SK-N-SH treated with all-trans-retinoic acid at 6 μM for 48 hours (cell line): Measurements from ENCODE around the gene CALU.
A peak's percentile ranks its signal among the peaks of the same experiment; 100 is the strongest.

Experiments used
- ATAC-seq: fragments of 200-7000 bp; cut with Tn5 transposase; 3 replicates; pipeline ENCODE4 v1.9.1; 2020; ENCODE audit warnings: mild to moderate bottlenecking, moderate library complexity
- ARNTL ChIP-seq: fragments of 450-650 bp; formaldehyde crosslinking; IDR thresholded peaks from 2 replicates; pipeline ENCODE4 v1.5.0; 2020; ENCODE audit warnings: low read depth, mild to moderate bottlenecking, moderate library complexity, borderline replicate concordance
- BACH2 ChIP-seq: fragments of 250-450 bp; sonication (Bioruptor Pico); IDR thresholded peaks from 2 replicates; pipeline ENCODE4 v1.9.0; 2021; ENCODE audit warnings: mild to moderate bottlenecking, borderline replicate concordance
- CSDC2 ChIP-seq: fragments of 250-450 bp; sonication (Bioruptor Pico); IDR thresholded peaks from 2 replicates; pipeline ENCODE4 v1.5.0; 2020; ENCODE audit warnings: mild to moderate bottlenecking, moderate library complexity
- CSRNP3 ChIP-seq: fragments of 250-450 bp; sonication (Bioruptor Pico); IDR thresholded peaks from 2 replicates; pipeline ENCODE4 v1.5.1; 2021; ENCODE audit warnings: mild to moderate bottlenecking, moderate library complexity
- ESRRG ChIP-seq: fragments of 250-450 bp; sonication (Bioruptor Pico); IDR thresholded peaks from 2 replicates; pipeline ENCODE4 v1.6.1; 2021; ENCODE audit warnings: mild to moderate bottlenecking
- GLIS3 ChIP-seq: fragments of 250-450 bp; sonication (Bioruptor Pico); IDR thresholded peaks from 2 replicates; pipeline ENCODE4 v1.5.0; 2020; ENCODE audit warnings: mild to moderate bottlenecking, moderate library complexity
- ISL1 ChIP-seq: fragments of 250-450 bp; sonication (Bioruptor Pico); IDR thresholded peaks from 2 replicates; pipeline ENCODE4 v2.1.2; 2022; ENCODE audit warnings: mild to moderate bottlenecking, moderate library complexity
- PATZ1 ChIP-seq: fragments of 250-450 bp; sonication (Bioruptor Pico); IDR thresholded peaks from 2 replicates; pipeline ENCODE4 v1.8.0; 2020; ENCODE audit warnings: mild to moderate bottlenecking, moderate library complexity, borderline replicate concordance
- POU6F1 ChIP-seq: fragments of 250-450 bp; sonication (Bioruptor Pico); IDR thresholded peaks from 2 replicates; pipeline ENCODE4 v1.8.0; 2021; ENCODE audit warnings: low read depth, mild to moderate bottlenecking, moderate library complexity, borderline replicate concordance
- SNAI2 ChIP-seq: fragments of 250-450 bp; sonication (Bioruptor Pico); IDR thresholded peaks from 2 replicates; pipeline ENCODE4 v1.5.0; 2020; ENCODE audit warnings: mild to moderate bottlenecking, moderate library complexity
- TCF4 ChIP-seq: fragments of 250-450 bp; sonication (Bioruptor Pico); IDR thresholded peaks from 2 replicates; pipeline ENCODE4 v1.8.0; 2021; ENCODE audit warnings: mild to moderate bottlenecking, moderate library complexity, borderline replicate concordance
- TOX ChIP-seq: fragments of 250-450 bp; sonication (Bioruptor Pico); IDR thresholded peaks from 2 replicates; pipeline ENCODE4 v1.8.0; 2021; ENCODE audit warnings: mild to moderate bottlenecking, moderate library complexity, borderline replicate concordance
- ZC3H10 ChIP-seq: fragments of 250-450 bp; sonication (Bioruptor Pico); IDR thresholded peaks from 2 replicates; pipeline ENCODE4 v1.5.1; 2021; ENCODE audit warnings: mild to moderate bottlenecking, moderate library complexity
- ZFP3 ChIP-seq: fragments of 250-450 bp; sonication (Bioruptor Pico); IDR thresholded peaks from 2 replicates; pipeline ENCODE4 v1.5.0; 2020; ENCODE audit warnings: mild to moderate bottlenecking, moderate library complexity
- ZFP30 ChIP-seq: fragments of 450-650 bp; formaldehyde crosslinking; IDR thresholded peaks from 2 replicates; pipeline ENCODE4 v1.5.0; 2022; ENCODE audit warnings: mild to moderate bottlenecking, moderate library complexity
- ZNF565 ChIP-seq: fragments of 450-650 bp; formaldehyde crosslinking; conservative IDR thresholded peaks from 2 replicates; pipeline ENCODE4 v1.5.0; 2020; ENCODE audit warnings: low read depth, mild to moderate bottlenecking, moderate library complexity
- ZNF8 ChIP-seq: fragments of 450-650 bp; formaldehyde crosslinking; IDR thresholded peaks from 2 replicates; pipeline ENCODE4 v1.5.0; 2020; ENCODE audit warnings: mild to moderate bottlenecking, moderate library complexity
- TF ChIP-seq, protein P1 (sequence below): fragments of 250-450 bp; sonication (Bioruptor Pico); IDR thresholded peaks from 2 replicates; pipeline ENCODE4 v1.5.1; 2020; ENCODE audit warnings: low read depth, mild to moderate bottlenecking, moderate library complexity

The CALU gene

DNA sequence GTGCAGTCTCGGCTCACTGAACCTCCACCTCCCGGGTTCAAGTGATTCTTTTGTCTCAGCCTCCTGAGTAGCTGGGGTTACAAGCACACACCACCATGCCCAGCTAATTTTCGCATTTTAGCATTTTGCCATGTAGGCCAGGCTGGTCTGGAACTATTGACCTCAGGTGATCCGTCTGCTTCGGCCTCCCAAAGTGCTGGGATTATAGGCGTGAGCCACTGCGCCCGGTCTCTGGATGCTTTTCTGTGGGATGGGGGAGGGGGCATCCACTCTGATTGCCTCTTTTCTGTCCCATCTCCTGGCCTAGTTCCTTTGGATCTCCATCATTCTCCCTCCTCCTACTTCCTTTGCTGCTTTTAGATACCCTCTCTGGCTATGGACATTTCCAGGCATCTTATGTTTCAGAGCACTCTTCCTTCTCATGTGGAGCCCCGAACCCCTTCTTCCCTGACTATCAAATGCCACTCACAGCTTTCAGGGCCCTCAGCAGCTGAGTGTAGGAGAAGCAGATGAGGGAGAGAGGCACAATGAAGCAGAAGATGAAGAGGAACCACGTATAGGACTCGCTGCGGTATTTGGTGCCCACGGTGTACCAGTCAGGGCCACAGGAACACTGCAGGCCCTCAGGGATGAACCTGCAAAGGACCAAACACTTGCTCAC, 35.0 kb downstream of the CALU start (continued):
- TF ChIP-seq, protein P1, sequence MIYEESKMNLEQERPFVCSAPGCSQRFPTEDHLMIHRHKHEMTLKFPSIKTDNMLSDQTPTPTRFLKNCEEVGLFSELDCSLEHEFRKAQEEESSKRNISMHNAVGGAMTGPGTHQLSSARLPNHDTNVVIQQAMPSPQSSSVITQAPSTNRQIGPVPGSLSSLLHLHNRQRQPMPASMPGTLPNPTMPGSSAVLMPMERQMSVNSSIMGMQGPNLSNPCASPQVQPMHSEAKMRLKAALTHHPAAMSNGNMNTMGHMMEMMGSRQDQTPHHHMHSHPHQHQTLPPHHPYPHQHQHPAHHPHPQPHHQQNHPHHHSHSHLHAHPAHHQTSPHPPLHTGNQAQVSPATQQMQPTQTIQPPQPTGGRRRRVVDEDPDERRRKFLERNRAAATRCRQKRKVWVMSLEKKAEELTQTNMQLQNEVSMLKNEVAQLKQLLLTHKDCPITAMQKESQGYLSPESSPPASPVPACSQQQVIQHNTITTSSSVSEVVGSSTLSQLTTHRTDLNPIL, result no peak

DNA sequence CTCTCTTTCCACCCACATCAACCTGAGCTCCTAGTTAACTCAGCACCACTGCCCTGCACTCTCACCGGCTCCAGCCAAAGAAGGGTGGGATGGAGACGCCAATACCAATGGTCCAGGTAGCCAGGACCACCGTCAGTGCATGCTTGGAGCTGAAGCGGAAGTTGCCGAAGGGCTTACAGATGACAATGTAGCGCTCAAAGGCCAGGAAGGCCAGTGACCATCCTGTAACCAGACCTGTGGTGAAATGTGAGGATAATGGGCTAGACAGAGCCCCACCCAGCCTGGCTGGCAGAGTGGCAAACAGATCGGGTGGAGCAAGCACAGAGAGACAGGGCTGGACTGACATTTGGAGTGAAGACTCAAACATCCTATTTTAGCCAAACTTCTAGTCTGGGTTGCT, 35.8 kb downstream of the CALU start:
- peak; percentile 9 for ATAC-seq

GRCh38 chr7:128775744-128776474, 36.8 kb downstream of the CALU start, which contains the start of gene OPN1SW:
OPN1SW (minus strand) TSS chr7:128775794; CDS start chr7:128775781, 13 bp downstream.
- no peak for TF ChIP-seq PATZ1 (CRISPR knock-in tag)
- TF ChIP-seq ISL1 (CRISPR knock-in tag), result no peak
- no peak for TF ChIP-seq ESRRG (CRISPR knock-in tag)
- TF ChIP-seq BACH2 (CRISPR knock-in tag), result no peak
- peak; percentile 22 for ATAC-seq

More for the DNA sequence above, 35.8 kb downstream of the CALU start:
- TF ChIP-seq CSRNP3 (CRISPR knock-in tag) (no peak), SNAI2 (CRISPR knock-in tag) (no peak), BACH2 (CRISPR knock-in tag) (no peak), ZNF565 (CRISPR knock-in tag) (no peak), ZFP30 (CRISPR knock-in tag) (no peak), CSDC2 (CRISPR knock-in tag) (no peak), POU6F1 (CRISPR knock-in tag) (no peak), TCF4 (no peak), PATZ1 (CRISPR knock-in tag) (no peak), TOX (CRISPR knock-in tag) (no peak), ARNTL (CRISPR knock-in tag) (no peak), ESRRG (CRISPR knock-in tag) (no peak), ZNF8 (no peak), ZFP3 (no peak)

DNA sequence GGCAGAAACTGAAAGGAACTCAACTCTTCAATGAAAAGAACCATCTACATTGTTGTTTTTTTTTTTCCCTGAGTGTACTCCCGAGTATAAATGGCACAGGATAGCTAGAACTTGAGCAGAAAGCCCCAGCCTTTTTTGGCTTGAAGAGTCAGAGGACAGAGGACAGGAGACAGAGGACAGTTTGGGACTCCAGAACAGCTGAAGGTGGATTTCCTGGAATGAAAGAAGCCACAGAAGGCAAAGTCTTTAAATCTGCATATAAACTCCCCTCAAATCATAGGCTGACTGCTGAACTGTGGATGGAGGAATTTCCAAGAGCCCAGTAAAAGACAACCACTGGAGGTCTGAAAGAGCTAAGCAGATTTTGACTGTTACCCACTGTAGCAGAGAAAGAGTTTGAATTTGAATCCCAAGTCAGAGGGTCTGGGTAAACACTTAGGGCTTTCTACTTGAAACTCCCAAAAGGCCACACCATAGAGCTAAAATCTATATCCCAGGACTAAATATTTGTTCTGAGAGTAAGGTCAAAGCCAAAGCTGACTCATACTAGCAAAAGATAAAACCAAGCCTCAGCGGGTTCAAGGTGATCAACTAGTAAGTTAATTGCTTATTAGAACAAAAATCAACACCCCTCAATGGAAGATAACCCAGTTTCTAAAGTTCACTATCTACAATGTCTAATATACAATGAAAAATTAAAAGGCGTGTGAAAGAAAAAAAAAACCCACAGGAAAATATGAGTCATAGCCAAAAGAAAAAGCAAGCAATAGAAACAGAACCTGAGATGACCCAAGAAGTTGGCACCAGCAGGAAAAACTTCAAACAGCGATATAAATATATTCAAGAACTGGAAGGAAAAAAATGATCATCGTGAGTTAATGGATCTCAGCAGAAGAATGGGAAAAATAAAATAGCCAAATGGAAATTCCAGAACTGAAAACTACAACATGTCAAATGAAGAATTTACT, 38.3 kb downstream of the CALU start:
- ATAC-seq, result no peak
- no peak for TF ChIP-seq ZNF8
- TF ChIP-seq ARNTL (CRISPR knock-in tag), result no peak
- no peak for TF ChIP-seq GLIS3 (CRISPR knock-in tag)
- no peak for TF ChIP-seq TOX (CRISPR knock-in tag)
- TF ChIP-seq ZC3H10 (CRISPR knock-in tag), result no peak
- no peak for TF ChIP-seq CSDC2 (CRISPR knock-in tag)
- TF ChIP-seq POU6F1 (CRISPR knock-in tag), result no peak
- TF ChIP-seq ZFP3, result no peak
- TF ChIP-seq ZFP30 (CRISPR knock-in tag), result no peak
- no peak for TF ChIP-seq ESRRG (CRISPR knock-in tag)
- no peak for TF ChIP-seq SNAI2 (CRISPR knock-in tag)
- no peak for TF ChIP-seq ZNF565 (CRISPR knock-in tag)
- TF ChIP-seq CSRNP3 (CRISPR knock-in tag), result no peak
